HG03039 (cell line): ENCODE results near the gene TP53INP2.
A peak's percentile ranks its signal among the peaks of the same experiment; 100 is the strongest.
"Not testable (repeated sequence)": the region's sequence is repeated elsewhere in the genome, so short reads cannot be mapped to it uniquely, and the experiment has no call there.

Source experiments
- ATAC-seq: cut with Tn5 transposase; IDR thresholded peaks from one replicate; pipeline ENCODE4 v1.9.1; 2021; ENCODE audit warnings: mild to moderate bottlenecking, moderate library complexity; ENCODE audit not compliant: unreplicated experiment

Gene TP53INP2, protein sequence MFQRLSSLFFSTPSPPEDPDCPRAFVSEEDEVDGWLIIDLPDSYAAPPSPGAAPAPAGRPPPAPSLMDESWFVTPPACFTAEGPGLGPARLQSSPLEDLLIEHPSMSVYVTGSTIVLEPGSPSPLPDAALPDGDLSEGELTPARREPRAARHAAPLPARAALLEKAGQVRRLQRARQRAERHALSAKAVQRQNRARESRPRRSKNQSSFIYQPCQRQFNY

DNA sequence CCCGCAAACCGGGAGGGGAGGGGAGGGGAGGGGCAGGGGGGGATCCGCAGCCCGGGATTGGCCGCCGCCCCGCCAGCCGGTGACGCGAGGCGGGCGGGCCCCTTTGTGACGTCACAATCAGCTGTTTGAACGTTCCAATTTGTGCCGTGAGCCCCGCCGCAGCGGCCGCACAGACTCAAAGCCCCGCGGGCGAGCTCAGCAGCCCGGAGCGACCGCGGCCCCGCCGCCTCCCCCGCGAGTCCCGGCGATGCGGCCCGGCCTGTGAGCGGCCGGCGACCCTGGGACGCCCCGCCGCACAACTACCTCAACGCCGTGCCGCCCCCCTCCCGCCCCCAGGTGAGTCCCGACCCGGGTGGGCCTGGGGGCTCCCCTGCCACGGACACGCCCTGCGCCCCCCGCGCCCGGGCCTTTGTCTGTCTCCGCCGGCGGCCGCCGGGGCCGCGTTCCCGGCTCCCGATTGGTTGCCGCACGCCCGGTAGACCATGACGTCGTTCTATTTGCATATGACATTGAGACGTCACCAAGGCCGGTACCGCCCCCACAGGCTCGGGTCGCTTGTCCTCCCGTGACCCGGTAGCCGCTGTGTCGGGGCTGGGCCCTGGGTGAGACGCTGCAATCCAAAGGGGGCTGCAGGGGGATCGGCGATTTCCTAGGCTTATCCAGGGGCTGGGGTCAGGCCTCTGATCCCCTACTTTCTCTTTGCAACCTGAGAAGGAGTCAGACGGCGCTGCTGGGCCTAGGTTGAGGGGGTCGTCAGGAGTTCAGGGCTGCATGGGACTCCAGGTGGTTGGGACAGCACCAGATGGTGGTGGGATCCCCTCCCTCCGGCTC is at the start of gene TP53INP2:
TSS of gene TP53INP2 (plus strand) at position 168 of the 831 bp plus-strand sequence. CDS start 4,396 bp downstream, outside the sequence.
- ATAC-seq, result peak; percentile 65

DNA sequence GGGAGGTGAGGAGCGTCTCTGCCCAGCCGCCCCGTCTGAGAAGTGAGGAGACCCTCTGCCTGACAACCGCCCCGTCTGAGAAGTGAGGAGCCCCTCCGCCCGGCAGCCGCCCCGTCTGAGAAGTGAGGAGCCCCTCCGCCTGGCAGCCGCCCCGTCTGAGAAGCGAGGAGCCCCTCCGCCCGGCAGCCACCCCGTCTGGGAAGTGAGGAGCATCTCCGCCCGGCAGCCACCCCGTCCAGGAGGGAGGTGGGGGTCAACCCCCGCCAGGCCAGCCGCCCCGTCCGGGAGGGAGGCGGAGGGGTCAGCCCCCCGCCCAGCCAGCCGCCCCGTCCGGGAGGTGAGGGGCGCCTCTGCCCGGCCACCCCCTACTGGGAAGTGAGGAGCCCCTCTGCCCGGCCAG is 45.5 kb upstream of the TP53INP2 start:
- not testable (repeated sequence) for ATAC-seq

DNA sequence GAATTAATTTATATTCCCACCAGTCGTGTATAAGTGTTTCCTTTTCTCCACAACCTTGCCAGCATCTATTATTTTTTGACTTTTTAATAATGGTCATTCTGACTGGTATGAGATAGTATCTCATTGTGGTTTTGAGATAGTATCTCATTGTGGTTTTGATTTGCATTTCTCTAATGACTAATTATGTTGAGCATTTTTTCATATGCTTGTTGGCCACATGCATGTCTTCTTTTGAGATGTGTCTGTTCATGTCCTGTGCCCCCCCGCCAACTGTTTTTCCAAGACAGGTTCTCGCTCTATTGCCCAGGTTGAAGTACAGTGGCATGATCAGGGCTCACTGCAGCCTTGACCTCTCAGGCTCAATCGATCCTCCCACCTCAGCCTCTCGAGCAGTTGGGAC is 42.3 kb upstream of the TP53INP2 start:
- not testable (repeated sequence) for ATAC-seq

- ATAC-seq, result no peak
Observed at GRCh38 chr20:34663213-34663943, 40.8 kb upstream of the TP53INP2 start.

GRCh38 chr20:34664751-34665150 is 39.4 kb upstream of the TP53INP2 start:
- ATAC-seq, result not testable (repeated sequence)

DNA sequence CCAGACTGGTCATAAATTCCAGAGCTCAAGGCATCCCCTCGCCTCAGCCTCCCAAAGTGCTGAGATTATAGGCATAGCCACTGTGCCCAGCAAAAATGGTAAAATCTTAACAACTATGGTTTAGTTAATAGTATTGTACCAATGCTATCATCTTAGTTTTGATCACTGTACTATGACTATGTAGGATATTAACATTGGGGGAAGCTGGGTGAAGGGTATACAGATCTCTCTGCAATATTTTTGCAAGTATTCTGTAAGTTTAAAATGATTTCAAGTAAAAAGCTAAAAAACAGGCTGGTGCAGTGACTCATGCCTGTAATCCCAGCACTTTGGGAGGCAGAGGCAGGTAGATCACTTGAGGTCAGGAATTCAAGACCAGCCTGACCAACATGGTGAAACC is 35.0 kb upstream of the TP53INP2 start:
- no peak for ATAC-seq

DNA sequence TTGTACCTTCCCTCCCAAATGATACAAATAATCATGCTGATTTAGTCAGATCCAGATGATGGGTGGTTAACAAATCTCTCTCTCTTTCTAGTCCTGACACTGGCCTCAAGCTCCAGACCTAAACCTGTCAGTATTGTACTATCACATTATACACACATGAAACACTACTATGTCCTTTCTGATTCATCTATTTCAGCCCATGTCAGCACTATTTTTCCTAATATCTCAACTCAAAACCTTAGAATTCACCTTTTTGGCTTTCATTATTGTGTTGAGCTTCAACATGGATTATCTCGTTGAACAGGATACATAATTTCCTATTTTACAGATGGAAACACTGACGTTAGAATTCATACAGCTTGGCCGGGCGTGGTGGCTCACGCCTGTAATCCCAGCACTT is 30.7 kb upstream of the TP53INP2 start:
- no peak for ATAC-seq

DNA sequence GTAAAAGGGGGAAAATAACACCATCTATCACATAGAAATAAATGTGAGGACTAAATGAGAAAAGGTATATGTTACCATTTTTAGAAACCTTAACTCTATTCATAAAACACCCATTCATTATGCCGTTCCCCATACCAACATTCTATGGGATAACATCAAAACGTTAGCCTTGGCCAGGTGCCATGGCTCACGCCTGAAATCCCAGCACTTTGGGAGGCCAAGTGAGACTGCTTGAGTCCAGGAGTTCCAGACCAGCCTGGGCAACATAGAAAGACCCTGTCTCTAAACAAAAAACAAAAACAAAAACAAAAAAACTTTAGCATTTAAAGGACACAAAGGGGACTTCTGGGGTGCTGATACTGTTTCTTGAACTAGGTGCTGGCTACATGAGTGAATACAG is 28.6 kb upstream of the TP53INP2 start:
- ATAC-seq, result no peak

DNA sequence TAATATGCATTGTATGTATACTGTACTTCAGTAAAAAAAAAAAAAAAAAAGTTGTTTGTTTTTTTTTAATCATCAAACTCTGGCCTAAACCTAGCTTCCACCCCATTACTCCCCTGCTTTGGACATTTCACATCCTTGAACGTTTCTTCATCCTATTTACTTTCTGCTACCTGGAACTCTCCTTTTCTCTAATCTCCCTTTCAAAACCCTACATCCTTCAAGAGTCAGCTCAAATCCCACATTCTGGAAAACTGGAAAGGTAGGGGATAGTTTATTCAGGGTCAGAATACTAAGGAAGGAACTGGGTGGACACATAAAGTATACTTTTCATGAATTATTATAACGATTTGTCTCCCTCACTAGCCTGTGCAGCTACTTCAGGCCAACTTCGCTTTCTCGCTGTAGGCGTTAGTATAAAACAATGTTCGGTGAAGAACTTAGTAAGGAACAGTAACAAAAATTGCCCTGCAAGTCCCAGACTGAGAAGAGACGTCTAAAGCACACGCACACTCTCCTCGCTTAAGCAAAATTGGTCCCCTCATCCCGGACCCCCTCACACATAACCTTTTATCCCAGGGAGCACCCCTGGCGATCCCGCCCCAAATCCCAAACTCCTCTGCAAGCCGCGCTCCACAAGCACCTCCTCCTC is 28.0 kb upstream of the TP53INP2 start:
- no peak for ATAC-seq

- ATAC-seq, result peak; percentile 90
Observed at GRCh38 chr20:34676642-34677373, 27.3 kb upstream of the TP53INP2 start, which contains the start of gene PIGU. Gene PIGU, minus strand, starts transcription at chr20:34677092. Its CDS starts 7 bp downstream, at chr20:34677085.

- ATAC-seq, result no peak
Observed at GRCh38 chr20:34680586-34681175, 23.5 kb upstream of the TP53INP2 start.

DNA sequence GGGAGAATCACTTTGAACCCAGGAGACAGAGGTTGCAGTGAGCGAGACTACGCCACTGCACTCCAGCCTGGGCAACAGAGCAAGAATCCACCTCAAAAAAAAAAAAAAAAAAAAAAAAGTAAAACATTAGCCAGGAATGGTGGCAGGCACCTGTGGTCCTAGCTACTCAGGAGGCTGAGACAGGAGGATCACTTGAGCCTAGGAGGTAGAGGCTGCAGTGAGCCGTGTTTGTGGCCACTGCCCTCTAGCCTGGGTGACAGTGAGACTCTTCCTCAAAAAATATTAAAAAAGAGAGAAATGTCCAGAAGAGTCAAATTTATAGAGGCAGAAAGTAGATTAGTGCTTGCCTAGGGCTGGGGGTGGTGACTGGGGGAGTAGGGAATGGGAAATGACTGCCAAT is 20.5 kb upstream of the TP53INP2 start:
- no peak for ATAC-seq

- no peak for ATAC-seq
Observed at GRCh38 chr20:34689486-34689885, 14.7 kb upstream of the TP53INP2 start.

- ATAC-seq, result no peak
Observed at GRCh38 chr20:34691838-34692237, 12.3 kb upstream of the TP53INP2 start.

DNA sequence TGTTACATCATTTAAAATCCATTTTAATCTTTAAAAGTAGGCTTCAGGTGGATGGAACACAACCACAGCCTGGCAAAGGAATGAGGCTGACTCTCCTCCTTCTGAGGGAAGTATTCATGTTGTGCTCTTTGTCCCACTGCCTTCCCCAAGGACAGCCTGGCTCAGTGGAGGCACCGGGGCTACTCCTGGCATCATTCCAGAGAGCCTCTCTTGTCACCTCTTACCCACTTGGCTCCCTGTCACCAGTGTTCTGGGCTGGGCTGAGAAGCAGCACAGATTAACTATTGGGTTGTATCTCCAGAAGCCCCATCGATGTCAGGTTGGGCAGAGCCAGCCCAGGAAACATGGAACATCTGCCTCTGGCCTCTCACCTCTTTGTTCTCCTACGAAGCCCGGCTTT is 10.7 kb upstream of the TP53INP2 start:
- ATAC-seq, result no peak

- ATAC-seq, result no peak
Observed at GRCh38 chr20:34701405-34702085, 2.6 kb upstream of the TP53INP2 start.

- ATAC-seq, result no peak
Observed at GRCh38 chr20:34703061-34703423, 1.1 kb upstream of the TP53INP2 start.

DNA sequence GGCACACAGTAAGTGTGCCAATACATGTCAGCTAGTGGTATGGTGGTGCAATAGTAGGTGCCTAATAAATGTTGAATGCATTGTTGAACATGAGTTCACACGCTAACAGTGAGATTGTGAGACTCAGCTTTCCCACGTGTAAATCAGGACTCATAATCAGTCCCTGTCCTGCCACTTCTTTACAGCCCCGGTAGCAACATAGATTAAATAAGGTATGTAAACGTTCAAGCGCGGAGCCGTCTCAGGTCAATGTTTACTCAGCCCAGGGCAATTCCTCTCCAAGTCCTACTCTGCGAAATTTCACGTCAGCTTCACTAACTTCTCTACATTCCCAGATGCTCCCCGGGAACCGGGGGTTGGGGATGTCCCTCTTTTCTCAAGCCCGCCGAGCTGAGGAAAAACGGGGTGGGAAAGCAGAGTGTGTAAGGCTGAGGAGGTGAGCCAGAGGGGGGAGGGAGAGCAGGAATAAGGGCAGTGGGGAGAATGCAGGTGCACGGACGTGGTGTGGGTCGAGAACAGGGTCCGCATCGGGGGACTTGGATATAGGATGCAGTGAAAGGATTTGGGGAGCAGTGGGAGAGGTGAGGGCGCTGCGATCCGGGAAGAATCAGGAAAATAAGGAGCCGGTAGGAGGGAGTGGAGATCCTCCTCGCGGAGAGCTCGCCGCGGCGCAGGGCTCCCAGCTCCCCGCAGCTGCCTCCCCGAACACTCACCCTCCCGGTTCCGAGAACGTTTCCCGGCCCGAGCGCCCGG is 544 bp upstream of the TP53INP2 start:
- no peak for ATAC-seq

DNA sequence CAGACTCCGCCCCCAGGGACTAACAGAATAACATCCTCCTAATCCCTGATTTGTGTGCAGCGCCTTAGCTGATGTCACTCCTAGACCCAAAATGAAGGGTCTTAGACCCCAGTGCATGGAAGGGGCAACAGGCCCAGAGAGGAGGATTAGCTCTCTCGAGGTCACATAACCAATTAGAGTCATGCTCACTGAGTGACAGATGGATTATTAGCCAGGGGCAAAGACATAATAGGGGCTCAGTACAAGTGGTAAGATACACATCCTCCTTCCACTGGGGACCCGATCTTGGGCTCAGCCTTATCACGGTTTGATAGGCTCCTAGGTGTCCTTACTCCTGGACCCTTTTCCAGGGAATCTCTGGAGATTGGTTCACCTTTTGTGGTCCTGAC is 858 bp downstream of the TP53INP2 start:
- ATAC-seq, result no peak
